ENCODE measurements around the gene CSTPP1. TPM values are rescaled to one million over a fixed set of nuclear protein-coding genes. Genes with fewer than 3 reads are reported as not detected.

Gene CSTPP1
- polyA plus RNA-seq, 1 experiment = 48.7 TPM

GRCh38 chr11:47004595-47005033 lies 68.1 kb downstream of the CSTPP1 start:
- POLR2A ChIA-PET = no interaction called here
- CTCF ChIA-PET = no interaction called here

GRCh38 chr11:47005441-47005840 lies 68.9 kb downstream of the CSTPP1 start:
- CTCF ChIA-PET = interaction anchor here (0.6 to 0.8 kb wide), 2 partner anchors 50 to 117 kb away, joined by 3 read pairs; no protein-coding TSS in a partner anchor
- Histone ChIP-seq H3K36me3 (ENCODE audit: control insufficient read depth, insufficient read depth, low read length) (no peaks in the 10 kb centered on the region), H3K27me3 (ENCODE audit: control insufficient read depth, insufficient read depth, low read length) (no peaks in the 10 kb centered on the region), H3K4me3 (ENCODE audit: low read depth, low read length) (no peak overlapping the region)
- TF ChIP-seq CTCF (IDR thresholded peaks at IDR 0.05; ENCODE audit: insufficient read depth, low read depth, low read length) = no peak
- POLR2A ChIA-PET = no interaction called here
- DNase-seq (ENCODE audit: low read depth) = no peak

More at GRCh38 chr11:47004595-47005033, 68.1 kb downstream of the CSTPP1 start:
- TF ChIP-seq CTCF (IDR thresholded peaks at IDR 0.05; ENCODE audit: insufficient read depth, low read depth, low read length) = no peak
- no peak overlapping the region for H3K4me3 ChIP-seq (ENCODE audit: low read depth, low read length)
- no peaks in the 10 kb centered on the region for H3K27me3 ChIP-seq (ENCODE audit: control insufficient read depth, insufficient read depth, low read length)
- DNase-seq (ENCODE audit: low read depth) = peak; percentile 95
- H3K36me3 ChIP-seq (ENCODE audit: control insufficient read depth, insufficient read depth, low read length) = no peaks in the 10 kb centered on the region

- ChIA-PET POLR2A (no interaction called here), CTCF (interaction anchor here (0.8 kb wide), 1 partner anchor 139 kb away, joined by 3 read pairs; no protein-coding TSS in a partner anchor)
- DNase-seq (ENCODE audit: low read depth) = no peak
- Histone ChIP-seq H3K4me3 (ENCODE audit: low read depth, low read length) (no peak overlapping the region), H3K27me3 (ENCODE audit: control insufficient read depth, insufficient read depth, low read length) (no peaks in the 10 kb centered on the region), H3K36me3 (ENCODE audit: control insufficient read depth, insufficient read depth, low read length) (no peaks in the 10 kb centered on the region)
- no peak for TF ChIP-seq CTCF (IDR thresholded peaks at IDR 0.05; ENCODE audit: insufficient read depth, low read depth, low read length)
These were observed 71.0 kb downstream of the CSTPP1 start for GRCh38 chr11:47007579-47007978.

GRCh38 chr11:47010179-47010578 lies 73.6 kb downstream of the CSTPP1 start:
- CTCF ChIA-PET = interaction anchor here (0.6 to 1.2 kb wide), 2 partner anchors 11 to 19 kb away, joined by 3 read pairs; no protein-coding TSS in a partner anchor
- no peaks in the 10 kb centered on the region for H3K36me3 ChIP-seq (ENCODE audit: control insufficient read depth, insufficient read depth, low read length)
- DNase-seq (ENCODE audit: low read depth) = no peak

GRCh38 chr11:47014097-47014496 lies 77.5 kb downstream of the CSTPP1 start:
- CTCF ChIA-PET = no interaction called here
- DNase-seq (ENCODE audit: low read depth) = no peak
- no peak for TF ChIP-seq CTCF (IDR thresholded peaks at IDR 0.05; ENCODE audit: insufficient read depth, low read depth, low read length)

More at GRCh38 chr11:47010179-47010578, 73.6 kb downstream of the CSTPP1 start:
- POLR2A ChIA-PET = no interaction called here
- no peak overlapping the region for H3K4me3 ChIP-seq (ENCODE audit: low read depth, low read length)
- TF ChIP-seq CTCF (IDR thresholded peaks at IDR 0.05; ENCODE audit: insufficient read depth, low read depth, low read length) = no peak
- no peaks in the 10 kb centered on the region for H3K27me3 ChIP-seq (ENCODE audit: control insufficient read depth, insufficient read depth, low read length)

More at GRCh38 chr11:47014097-47014496, 77.5 kb downstream of the CSTPP1 start:
- Histone ChIP-seq H3K27me3 (ENCODE audit: control insufficient read depth, insufficient read depth, low read length) (no peaks in the 10 kb centered on the region), H3K4me3 (ENCODE audit: low read depth, low read length) (no peak overlapping the region), H3K36me3 (ENCODE audit: control insufficient read depth, insufficient read depth, low read length) (no peaks in the 10 kb centered on the region)
- POLR2A ChIA-PET = no interaction called here
